ENCODE measurements around the gene TMEM247. TPM values are rescaled to one million over a fixed set of nuclear protein-coding genes. Genes with fewer than 3 reads are reported as not detected.

Gene TMEM247
- polyA plus RNA-seq, 1 donor = not detected

GRCh38 chr2:46490521-46491141, 11.3 kb downstream of the TMEM247 start:
- peak; percentile 67 for DNase-seq

- no peak for DNase-seq
These were observed 12.9 kb downstream of the TMEM247 start for GRCh38 chr2:46492301-46492700.

- no peak for DNase-seq
These were observed 14.0 kb downstream of the TMEM247 start for GRCh38 chr2:46493241-46493970.

GRCh38 chr2:46493971-46494250, 14.5 kb downstream of the TMEM247 start:
- no peak for DNase-seq

GRCh38 chr2:46494596-46494995, 15.2 kb downstream of the TMEM247 start:
- no peak for DNase-seq

GRCh38 chr2:46495231-46496030, 16.1 kb downstream of the TMEM247 start:
- DNase-seq = no peak

GRCh38 chr2:46497766-46498165, 18.4 kb downstream of the TMEM247 start:
- no peak for DNase-seq

- DNase-seq = no peak
These were observed 19.3 kb downstream of the TMEM247 start for GRCh38 chr2:46498681-46499080.

- no peak for DNase-seq
These were observed 20.0 kb downstream of the TMEM247 start for GRCh38 chr2:46499392-46499785.

GRCh38 chr2:46500801-46501200, 21.4 kb downstream of the TMEM247 start:
- no peak for DNase-seq

- DNase-seq = no peak
These were observed 23.0 kb downstream of the TMEM247 start for GRCh38 chr2:46502291-46502885.

GRCh38 chr2:46503686-46504085, 24.3 kb downstream of the TMEM247 start:
- no peak for DNase-seq

- DNase-seq = no peak
These were observed 24.9 kb downstream of the TMEM247 start for GRCh38 chr2:46504221-46504620.

- DNase-seq = no peak
These were observed 25.5 kb downstream of the TMEM247 start for GRCh38 chr2:46504685-46505471.

GRCh38 chr2:46505472-46505783, 26.1 kb downstream of the TMEM247 start:
- DNase-seq = no peak

- DNase-seq = no peak
These were observed 26.9 kb downstream of the TMEM247 start for GRCh38 chr2:46506131-46506706.

GRCh38 chr2:46508312-46508711, 28.9 kb downstream of the TMEM247 start:
- DNase-seq = no peak

- DNase-seq = no peak
These were observed 29.4 kb downstream of the TMEM247 start for GRCh38 chr2:46508759-46509158.

- DNase-seq = no peak
These were observed 30.4 kb downstream of the TMEM247 start for GRCh38 chr2:46509804-46510203.

GRCh38 chr2:46510598-46511177, 31.3 kb downstream of the TMEM247 start:
- DNase-seq = no peak

GRCh38 chr2:46512185-46512584, 32.8 kb downstream of the TMEM247 start:
- DNase-seq = no peak

GRCh38 chr2:46514738-46515137, 35.4 kb downstream of the TMEM247 start:
- no peak for DNase-seq
